HG03571 (cell line): ENCODE results near the gene ATG2A.
A peak's percentile ranks its signal among the peaks of the same experiment; 100 is the strongest.
"Not testable (repeated sequence)": the region's sequence is repeated elsewhere in the genome, so short reads cannot be mapped to it uniquely, and the experiment has no call there.

Experiments
- ATAC-seq: cut with Tn5 transposase; IDR thresholded peaks from one replicate; pipeline ENCODE4 v1.9.1; 2021; ENCODE audit not compliant: unreplicated experiment

Gene ATG2A

DNA sequence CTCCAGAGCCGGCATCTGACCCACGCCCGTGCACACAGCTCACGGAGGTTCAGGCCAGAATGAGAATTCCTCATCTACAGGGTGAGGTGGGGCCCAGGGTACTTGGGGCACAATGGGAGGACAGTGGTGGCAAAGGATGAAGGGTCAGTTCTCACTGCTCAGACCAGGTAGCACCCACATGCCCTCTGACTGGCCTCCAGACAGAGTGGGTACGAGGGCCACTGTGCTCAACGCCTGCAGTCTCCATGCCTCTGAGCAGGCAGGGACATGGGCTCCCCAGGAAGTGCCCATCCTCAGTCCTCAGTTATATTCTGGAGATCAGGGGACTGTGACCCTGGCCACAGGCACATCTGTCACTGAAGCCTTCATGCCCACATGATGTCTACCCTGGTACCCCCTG, 59.5 kb downstream of the ATG2A start:
- ATAC-seq, result no peak

DNA sequence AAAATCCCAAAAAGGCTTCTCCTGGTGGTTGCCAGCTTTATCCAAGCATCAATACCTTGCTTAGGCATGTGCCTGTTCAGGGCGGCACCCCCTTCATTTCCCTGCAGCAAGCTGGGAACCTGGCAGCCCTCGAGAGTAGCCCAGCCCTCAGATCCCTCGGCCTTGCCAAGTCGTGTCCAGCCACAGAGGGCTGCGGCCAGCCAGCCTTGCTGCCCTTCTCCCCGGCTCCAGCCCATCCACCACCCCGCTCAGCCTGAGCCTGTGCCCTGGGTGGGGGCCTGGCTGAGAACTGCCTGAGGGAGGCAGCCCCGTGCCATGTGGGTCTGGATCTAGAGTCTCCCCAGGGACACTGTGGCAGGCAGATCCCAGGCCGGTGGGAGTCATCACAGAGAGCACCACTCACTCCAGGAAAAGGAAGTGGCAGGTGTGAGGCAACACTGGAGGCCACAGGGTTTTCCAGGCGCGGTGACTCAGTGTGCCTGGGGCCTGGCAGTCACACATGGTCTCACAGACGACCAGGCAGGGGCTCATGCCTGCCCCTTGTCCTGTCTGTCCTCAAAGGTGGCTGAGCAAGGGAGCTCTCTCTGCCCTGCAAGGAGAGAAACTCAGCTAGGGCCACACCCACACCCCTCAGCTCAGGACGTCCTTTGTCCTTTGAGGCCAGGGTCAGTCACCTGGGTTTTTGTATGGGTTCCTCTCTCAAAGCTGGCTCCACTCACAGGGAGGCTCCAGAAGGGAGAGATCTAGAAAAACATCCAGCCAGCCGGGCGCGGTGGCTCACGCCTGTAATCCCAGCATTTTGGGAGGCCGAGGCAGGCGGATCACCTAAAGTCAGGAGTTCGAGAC, 60.4 kb downstream of the ATG2A start:
- no peak for ATAC-seq

DNA sequence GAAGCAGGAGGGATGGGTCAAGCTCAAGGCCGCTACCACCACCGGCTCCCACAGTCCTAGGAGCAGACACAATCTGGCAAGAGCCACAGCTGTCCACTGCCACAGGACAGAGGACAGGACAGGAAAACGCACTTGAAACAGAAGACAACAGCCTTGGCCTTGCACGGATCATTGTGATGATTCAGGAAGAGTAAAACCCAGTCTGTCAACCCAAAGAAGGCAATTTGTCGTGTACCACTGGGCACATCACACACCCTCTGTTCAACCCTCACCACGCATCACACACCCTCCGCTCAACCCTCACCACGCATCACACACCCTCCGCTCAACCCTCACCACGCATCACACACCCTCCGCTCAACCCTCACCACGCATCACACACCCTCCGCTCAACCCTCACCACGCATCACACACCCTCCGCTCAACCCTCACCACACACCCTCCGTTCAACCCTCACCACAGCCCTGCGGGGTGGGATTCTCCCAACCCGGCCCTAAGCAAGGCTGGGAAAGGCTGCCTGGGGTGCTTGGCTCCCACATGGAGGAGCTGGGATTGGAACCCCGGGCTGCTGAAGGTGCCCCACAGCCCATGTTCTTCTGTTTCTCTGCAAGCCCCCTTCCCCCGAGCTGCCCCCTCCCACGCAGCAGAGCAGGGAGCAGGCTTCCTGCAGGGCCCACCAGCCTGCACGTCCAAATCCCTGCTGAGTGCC, 61.3 kb downstream of the ATG2A start:
- no peak for ATAC-seq

DNA sequence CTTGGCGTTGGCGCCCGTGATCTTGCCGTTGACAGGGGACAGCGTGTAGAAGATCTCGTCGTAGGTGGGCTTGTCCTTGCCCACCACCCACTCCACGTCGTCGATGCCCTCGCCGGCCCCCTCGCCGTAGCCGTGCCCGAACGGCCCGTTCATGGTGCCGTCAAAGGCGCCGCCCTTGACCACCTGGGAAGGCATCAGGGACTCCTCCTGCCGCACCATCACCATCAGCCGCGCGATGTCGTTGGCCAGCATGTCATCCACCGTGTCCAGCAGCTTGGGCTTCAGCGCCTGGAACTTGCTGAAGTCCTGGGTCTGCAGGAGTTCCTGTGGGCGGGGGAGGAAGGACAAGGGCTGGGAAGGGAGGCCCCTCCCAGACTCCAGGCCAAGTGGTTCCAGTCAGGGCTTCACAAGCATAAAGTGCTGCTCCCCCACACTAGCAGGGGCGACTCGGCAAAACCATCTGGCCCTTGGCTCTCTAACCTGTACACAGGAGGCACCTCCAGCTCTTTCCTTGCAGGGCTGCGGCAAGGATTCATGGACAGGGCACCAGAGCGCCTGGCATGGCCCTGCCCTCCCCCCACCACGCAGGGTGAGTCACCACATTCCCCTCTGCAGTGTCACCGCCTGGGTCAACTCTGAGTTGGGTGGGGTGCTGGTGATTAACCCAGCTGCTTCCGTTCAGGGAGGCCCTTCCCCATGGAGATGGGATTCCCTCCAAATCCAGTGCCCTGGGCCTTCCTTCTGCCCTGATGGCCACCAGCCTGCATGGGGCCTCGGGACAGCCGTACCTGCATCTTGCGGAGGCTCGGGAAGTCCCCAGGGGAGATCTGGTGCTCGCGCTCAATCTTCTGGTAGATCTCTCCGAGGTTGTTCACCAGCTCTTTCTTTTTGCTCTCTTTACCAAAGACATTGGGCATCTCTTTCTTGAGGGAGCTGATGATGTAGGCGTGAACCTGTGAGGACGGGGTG, 62.2 kb downstream of the ATG2A start:
- ATAC-seq, result no peak

DNA sequence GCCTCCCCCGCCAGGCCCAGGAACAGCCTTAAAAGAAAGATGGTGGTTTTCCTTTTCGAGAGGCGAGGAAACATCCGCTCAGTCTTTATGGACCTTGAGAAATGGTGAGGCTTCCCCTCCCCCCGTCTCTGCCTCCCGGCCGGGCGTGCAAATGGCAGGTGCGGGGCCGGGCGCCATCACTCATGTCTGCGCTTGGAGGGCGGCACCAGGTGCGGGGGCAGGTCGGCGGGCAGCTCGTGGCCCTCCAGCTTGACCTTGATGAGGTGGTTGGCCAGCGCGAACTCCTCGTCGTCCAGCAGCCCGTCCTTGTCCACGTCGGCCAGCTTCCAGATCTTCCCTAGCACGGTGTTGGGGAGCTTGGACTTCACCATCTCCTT, 62.9 kb downstream of the ATG2A start:
- no peak for ATAC-seq

DNA sequence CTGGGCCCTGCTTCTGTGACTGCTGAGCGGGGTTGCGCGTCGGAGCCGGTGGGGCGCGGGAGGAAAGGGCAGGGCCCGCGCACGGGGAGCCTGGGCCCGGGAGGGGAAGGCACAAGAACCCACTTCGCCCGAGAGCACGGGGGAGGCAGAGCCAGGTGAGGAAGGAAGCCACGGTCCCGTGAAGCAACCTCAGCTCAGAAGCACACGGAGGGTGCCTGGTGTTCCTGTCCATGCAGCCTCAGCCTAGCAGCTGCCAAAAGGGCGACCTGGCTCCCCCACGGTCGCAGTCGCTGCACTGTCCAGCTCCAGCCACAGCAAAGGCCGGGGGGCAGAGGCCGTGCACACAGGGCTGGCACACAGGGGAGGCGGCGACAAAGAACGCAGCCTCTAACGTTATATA, 63.3 kb downstream of the ATG2A start:
- no peak for ATAC-seq

DNA sequence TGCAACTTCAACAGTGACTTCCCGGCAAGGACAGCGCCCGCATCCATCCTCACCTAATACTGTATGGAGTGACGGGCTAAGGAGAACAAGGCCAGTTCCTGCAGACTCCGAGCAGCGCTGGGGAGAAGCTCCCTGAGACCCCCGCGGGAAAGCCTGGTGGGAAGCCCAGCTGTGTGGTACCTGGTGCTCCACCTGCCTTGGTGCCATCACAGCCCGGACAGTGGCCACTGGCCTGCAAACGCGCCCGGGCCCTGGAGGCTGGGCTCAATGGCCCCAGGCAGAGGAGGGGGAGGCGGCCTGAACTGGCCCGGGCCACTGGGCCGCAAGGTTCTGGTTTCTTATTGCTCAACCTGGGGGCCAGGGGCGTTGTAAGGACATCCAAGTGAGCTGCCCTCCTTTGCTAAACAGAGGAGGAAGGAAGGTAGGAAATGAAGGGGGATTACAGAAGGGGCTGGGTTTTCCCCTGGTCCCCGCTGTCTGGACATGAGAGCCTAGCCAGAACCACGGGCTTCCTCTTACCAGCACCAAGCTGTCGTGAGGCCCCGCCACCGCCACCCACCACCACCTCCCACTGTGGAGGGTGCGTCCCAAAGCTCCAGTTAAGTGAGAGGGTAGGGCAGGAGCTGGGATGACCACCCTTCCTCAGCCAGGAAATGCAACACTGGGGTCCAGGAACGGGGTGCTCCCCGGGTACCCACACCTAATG, 64.1 kb downstream of the ATG2A start:
- ATAC-seq, result no peak

DNA sequence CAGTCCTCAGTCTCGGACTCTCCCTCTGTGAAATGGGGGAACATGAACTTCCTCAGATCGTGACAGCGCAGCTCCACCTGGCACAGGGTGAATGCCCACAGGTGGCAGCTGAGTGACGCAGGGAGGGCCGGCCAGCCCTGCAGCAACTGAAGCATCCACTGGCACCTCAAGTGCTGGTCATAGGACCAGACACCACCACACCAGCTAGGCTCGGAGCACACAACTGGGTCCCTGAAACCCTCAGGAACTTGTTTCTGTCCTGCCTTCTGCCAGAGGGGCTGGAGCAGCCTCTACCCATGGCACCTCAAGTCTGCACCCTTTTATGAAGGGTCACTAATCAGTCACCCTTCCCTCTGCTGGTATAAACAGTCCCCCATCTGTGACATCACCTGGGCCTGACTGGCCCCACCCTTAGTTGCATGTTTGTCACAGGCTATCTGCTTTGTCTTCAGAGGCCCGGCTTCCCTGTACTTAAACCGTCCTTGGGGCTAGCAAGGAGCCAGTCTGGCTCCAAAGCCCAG, 65.1 kb downstream of the ATG2A start:
- no peak for ATAC-seq

DNA sequence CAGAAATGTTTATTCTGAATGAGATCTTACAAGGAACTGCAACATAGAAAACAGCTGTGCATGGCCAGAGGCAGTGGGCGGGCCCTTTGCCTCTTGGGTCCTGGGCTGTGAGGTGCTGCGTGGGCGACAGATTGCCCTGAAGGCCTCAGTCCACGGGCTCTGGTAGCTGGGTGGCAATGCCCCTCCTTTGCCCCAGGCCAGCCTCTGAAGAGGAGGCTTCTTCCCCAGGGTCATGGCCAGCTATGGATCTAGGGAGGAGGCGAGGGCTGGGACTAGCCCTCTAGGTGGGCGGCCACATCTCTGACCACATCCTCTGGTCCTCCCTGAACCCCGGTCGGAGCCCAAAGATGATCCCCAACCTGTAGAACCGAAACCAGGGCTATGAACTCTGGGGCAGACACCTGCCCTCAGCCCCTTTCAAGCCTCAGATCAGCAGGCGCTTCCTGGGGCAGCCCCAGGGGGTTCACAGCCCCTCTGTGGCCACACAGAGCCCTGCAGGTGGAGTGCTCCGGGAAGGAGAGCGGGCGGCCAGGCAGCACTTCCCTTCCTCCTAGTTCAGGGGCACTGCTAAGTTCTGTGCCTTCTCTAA, 65.9 kb downstream of the ATG2A start:
- peak; percentile 57 for ATAC-seq

DNA sequence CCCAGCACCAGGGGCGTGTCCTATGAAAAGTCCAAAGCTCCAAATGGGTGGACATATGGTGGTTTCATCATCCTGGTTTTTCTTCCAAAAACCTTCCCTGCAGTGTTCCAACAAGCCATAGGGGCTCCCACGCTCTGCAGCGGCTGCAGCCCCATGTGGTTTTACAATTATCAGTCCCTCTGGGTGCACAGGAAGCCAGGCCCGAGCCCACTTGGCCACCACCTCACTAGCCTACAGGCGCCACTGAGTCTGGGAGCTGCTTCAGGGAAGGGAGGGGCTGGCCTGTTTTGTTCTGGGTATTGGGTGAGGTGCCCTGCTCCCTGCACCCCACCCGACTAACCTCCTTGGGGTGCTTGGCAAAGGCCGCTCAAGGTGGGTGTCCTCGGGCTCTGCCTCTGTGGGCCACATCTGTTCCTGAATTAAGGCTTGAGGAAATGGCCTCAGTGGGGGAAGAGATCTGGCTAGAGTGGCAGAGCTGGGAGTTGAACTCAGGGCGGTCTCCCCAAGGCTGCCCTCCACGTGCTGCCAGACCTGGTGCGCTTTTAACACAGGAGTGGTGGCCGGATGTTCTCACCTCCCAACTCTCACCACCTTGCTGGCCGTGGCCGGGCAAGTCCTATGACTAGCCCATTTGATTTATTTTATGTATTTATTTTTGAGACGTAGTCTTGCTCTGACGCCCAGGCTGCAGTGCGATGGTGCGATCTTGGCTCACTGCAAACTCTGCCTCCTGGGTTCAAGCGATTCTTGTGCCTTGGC, 67.2 kb downstream of the ATG2A start:
- ATAC-seq, result no peak

DNA sequence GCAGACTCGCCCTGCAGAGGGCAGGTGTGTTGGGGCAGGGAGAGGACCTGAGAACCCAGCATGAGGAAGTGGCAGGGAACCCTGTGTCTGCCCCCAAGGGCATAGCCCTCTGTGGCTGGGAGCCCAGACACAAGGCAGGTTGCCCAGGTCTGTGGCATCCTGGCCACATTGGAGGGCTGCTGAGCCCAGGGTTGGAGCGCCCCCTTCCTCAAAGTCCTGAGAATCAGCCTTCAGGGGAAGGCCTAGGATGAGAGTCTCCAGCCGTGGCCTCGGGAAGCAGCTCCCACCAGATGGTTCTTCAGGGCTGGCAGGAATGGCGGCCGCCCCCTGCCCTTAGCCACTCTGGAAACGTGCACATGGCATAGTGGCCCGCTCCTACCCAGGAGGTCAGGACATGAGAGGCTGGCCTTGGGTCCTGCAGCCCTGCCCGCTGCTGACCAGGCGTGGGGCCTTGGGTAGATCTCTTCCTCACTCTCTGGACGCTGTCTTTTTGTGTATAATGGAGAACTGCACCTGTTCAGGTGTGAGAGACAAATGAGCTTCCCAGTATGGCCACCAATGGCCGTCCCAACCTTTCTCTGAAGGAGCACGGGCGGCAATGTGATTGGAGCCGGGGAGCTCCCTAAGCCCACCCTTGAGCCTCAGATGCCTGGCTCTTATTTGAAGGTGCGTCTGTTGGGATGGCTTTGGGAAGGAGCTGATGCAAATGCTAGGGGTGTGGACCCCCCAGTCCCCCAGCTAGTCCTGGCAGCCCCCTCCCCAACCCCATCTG, 68.0 kb downstream of the ATG2A start:
- no peak for ATAC-seq

DNA sequence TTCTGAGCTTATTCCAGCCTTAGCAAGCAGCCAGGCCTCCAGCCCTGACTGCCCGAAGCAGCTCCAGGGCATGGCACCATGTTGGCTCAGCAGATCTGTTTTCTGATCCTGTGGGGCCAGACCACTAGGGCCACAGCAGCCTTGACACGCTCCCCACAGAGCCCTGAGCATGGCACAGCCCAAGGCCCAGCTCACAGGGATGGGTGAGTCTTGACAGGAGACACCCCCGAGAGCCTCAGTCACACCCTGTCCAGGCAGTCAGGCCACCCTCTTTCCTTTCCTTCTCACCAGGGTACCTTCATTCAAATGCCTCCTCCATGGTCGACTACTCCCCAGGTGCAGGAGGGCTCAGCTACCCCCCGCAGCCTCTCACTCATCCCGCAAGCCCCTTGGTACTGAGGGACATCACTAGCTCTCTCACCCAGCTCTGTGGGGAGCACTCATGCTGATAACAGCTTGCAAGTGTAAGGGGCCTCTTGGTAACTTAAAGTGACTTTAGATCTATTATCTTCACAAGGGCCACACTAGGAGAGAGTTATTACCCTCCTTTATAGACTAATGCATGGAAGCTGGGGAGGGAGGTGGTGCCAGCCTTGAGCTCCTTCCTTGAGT, 68.7 kb downstream of the ATG2A start:
- no peak for ATAC-seq

DNA sequence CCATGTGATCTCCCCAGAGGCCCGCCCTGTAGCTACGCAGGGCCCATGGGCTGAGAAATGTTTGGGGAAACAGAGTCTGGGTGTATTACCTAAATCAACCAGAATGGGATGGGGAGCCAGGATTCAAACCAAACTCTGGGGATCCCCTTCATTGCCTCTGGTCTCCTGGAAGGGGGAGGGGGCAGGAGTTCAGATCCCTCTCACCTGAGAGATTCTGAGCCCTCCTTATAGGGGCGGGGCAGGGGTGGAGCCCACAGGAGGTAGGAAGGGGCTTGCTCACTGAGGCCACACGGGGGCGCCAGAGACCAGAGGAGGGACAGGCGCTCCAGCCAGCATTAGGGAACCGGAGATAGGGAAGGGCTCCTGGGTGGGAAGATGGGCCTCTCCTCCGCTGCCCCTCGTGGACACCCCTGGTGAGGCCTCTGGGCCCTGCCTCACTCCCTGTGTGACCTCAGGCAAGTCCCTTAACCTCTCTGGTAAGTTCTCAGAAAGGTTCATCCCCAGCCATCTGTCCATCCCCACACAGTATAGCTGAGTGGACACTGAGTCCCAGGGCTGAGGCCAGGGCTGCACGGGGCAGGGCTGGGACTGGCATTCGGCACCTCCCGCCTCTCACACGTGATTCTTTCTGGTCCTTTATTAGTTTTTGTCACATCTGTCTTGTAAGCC, 69.9 kb downstream of the ATG2A start:
- no peak for ATAC-seq

DNA sequence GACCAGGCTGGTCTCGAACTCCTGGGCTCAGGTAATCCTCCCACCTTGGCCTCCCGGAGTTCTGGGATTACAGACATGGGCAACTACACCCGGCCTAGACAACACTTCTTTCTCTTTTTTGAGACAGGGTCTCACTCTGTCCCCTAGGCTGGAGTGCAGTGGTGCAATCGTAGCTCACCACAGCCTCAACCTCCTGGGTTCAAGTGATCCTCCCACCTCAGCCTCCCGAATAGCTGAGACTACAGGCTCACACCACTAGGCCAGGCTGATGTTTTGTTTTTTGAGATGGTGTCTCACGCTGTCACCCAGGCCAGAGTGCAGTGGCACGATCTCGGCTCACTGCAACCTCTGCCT, 71.3 kb downstream of the ATG2A start:
- ATAC-seq, result not testable (repeated sequence)

DNA sequence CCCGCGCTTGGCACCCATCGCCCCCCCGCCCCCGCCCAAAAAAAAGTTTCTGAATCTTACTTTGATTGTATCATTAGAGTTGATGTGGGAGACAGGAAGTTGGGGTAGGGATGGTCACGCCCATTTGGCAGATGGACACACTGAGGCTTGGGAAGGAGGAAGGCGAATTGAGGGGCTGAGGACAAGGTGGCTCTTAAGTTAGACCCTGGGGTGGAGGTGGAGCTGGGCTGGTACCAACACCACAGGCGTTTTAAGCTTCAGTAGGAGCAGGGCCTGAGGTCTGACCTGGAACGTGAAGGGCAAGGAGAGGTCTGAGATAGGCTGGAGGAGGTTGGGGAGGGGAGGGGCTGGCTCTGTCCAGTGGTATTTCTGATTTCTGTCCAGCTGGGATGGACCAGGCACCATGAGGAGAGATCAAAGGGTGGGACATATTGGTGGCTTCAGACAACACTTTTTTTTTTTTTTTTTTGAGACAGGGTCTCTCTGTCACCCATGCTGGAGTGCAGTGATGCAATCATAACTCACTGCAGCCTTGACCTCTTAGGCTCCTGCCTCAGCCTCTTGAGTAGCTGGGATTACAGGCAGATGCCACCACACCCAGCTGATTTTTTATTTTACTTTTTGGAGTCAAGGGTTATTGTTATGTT, 71.8 kb downstream of the ATG2A start:
- ATAC-seq, result no peak
